Bone marrow (tissue), 2 donors: ENCODE results near the gene MAP4K1.
A peak's percentile ranks its signal among the peaks of the same experiment; 100 is the strongest.

Source experiments
- DNase-seq, 2 donors: peaks; one replicate each; lab custom pipeline; 2025; lab: John Stamatoyannopoulos, UW

Gene MAP4K1

DNA sequence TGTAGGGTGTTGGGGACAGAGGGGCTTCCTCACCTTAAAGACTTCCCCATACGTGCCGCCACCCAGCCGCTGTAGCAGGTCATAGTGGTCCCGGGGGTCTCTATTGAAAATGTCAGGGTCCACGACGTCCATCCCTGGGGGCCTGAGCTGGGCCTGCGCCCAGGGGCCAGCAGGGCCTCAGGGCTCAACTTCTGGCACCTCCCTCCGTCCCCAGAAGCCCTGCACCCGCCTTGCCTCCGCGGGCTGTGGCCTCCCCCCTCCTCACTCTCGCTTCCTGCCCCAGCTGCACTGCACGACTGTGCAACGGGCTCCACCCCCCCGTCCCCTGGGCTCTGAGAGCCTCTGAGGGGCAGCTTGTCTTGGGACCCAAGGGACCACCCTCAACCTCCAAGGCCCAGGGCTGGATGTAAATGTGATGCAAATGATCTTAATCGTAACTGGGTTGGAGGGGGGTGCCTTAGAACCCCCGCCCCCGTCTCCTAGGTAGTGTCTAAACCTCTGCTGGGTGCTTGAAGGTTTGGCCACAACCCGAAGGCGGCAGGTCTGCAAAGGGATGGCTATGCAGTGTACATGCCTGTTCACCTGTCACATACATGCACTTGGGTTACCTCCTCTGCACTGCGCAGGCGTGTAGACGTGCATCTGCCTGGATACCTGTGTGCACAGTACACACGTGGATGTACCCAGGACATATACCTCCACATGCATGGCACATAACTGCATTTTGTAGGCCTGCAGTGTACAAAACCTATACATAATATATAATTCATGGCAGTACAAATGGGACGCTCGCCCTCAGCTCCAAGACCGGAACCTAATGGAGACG is at the start of gene MAP4K1:
Gene MAP4K1 (minus strand): TSS at position 190 of the 826 bp plus-strand sequence. CDS start 58 bp downstream, at position 132.
- peak in 1 of 2 donors; percentile 44 for DNase-seq

DNA sequence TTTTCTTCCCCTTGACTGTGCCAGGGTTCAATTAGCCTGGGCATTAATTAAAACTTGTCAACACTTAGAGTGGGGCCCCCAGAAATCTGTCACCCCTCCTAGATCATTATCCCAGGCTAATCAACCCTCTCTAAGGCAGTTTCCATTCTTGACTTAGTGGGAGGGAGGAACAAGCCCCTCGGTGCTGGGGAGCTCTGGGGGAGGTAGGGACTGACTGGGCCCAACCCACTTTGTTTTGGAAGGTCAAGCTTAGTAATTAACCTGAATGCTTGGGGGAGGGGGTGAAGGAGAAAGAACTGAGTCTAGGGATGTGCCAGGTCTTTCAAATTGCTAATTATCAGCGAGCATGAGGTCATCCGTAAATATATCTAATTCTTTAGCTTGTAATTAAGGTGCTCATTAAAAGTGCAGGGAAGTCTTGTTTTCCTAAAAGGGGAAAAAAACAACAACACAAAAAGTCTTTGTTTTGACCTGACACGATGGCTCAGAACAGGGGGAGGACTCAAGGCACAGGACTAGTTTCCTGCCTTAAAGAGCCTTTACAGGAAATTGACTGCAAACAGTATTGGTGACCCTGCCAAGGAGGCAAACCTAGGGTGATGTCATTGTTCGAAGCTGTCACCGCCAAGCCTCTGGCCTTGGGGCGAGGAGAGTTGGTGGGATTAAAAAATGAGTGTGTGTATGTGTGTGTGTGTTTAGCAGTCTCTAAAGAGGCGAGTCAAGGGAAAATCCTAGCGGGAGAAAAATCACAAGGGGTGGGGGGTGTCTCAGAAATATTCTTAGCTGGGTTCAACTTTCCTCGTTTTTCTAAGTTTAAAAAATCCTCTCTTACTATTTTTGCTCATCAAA is 49.1 kb upstream of the MAP4K1 start:
- DNase-seq, result peak in 1 of 2 donors; percentile 38

DNA sequence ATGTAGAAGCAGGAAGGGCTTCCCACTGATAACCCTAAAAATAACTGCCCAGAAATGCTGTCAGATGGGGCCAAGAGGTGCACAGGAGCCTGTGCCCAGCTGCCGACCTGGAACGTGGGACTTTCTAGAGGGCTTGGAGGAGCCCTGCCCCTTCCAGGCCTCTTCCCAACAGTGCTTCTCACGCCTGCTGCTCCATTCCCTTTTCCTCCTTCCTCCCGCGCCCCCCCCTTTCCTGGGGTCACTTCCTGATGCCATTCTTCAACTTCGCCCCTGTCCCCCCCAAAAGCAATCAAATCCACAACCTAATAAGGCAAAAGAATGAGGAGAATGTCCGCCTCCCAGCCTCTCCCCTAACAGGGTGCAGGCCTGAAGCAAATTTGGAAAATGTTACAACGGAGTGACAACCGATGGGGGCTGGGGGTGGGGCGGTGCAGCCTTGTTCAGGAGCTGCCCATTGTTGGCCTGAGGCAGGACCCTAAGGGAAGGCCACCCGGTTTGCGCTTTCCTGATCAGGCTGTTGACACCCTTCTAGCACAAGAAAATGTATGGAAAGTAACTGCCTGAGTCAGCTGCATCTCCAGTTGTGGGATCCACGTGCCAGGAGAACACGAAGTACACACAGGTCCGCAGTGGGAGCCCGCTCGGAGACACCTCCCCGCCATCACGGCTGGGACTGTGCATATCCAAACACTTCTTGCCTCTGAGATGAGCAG is 48.4 kb upstream of the MAP4K1 start:
- no peak for DNase-seq

DNA sequence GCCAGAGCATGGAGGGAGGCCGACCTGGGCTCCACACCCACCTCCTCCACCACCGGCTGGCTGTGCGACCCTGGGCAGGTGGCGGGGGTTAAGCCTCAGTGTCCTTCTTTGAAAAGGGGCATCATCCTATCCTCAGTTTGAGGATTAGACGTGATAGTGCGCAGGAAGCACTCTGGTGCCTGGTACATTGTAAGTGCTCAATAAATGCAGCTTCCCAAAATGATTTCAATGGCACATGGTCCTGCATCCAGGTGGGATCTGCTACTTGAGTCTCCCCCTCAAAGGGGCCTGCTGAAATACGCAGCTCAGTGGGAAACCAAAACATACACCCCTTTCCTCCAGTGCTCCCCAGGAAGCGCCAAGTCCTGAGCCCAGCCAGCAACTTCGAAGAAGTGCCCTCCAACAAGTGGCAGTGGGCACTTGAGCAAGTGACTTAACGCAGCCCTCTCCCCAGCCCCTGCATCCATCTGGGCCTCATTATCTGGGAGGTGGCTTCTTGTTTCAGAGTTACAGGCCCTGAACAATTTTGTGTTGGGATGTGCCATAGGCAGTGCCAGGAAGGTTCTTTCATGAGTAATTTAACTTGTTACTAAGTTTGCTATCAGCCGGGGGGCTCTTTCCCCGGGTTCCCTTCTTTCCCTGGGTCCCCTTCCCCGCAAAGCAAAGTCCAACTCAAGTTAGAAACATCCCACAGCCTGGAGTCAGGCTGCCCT is 47.6 kb upstream of the MAP4K1 start:
- DNase-seq, result no peak

DNA sequence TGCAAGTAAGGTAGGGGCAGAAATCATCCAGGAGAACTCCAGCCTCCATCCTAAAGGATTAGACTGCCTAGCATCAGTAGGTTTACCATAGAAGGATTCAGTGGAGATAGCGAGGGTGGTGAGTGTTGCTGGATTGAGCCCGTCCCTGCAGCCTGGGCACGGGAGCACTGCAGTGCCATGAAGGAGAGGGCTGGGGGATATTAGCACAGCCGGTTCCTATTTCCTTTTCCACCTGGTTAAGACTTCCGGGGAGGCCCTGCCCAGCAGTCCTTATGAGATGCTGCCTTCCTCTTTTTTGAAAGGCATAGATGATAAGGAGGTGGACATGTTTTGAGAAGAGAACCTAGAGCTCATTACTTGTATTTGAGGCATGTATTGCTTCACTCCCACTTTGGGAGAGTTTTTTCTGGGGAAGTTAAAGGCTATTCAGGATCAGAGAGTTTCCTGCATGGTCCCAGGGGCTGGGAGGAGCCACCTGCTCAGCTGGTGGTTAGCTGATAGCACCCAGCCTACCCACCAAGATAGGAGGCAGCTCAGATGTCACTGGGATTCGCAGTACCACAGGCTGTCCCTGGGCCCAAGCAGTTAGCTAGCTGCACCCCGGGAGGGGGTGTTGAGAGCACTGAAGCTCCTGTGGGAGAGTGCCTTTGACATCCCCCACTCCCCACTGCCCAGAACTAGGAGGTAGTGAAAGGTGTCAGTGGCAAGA is 46.9 kb upstream of the MAP4K1 start:
- no peak for DNase-seq

DNA sequence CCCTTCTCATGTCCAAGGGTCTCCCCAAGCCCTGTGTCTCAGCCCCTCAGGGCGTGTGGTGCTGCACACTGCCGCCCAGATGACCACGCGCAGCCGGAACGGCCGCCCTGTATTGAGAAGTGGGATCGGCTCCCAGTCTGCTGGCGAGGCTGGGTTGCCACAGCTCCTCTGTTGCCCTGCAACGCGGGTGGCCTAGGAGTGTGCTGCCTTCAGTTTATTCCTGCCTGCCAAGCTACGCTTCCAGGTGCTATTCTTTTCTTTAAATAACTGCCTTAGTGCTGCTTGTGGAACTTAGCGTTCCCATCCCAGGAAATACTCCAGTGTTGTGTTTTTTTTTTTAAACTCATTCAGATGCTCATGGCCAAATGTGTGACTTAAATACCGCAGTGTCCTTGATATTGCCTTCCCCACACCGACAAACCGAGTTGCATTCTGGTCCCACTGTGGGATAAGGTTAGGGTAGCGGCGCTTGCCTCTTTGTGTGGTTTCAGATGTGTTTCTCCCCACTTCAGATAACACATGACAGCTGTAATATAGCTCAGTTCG is 46.3 kb upstream of the MAP4K1 start:
- DNase-seq, result no peak

DNA sequence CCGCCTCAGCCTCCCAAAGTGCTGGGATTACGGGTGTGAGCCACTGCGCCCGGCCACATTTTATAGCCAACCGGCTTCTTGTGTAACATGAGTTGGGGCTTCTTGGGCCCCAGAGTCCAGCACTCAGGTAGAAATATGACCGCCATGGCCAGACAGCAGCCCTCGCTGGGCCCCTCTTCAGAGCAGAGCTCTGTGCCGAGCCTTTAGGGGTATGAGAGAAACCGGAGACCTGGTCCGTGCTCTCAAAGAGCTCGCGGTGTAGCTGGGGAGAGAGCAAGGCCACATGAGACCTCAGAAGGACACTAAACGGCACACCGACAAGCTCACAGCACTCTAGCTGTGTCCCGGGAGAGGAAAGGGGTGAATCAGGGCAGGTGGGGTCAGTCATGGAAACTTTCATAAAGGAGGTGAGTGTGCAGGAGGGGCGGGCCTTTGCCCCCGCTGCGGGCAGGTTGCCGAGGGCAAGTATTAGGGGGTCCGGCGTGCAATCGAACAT is 45.5 kb upstream of the MAP4K1 start:
- no peak for DNase-seq

DNA sequence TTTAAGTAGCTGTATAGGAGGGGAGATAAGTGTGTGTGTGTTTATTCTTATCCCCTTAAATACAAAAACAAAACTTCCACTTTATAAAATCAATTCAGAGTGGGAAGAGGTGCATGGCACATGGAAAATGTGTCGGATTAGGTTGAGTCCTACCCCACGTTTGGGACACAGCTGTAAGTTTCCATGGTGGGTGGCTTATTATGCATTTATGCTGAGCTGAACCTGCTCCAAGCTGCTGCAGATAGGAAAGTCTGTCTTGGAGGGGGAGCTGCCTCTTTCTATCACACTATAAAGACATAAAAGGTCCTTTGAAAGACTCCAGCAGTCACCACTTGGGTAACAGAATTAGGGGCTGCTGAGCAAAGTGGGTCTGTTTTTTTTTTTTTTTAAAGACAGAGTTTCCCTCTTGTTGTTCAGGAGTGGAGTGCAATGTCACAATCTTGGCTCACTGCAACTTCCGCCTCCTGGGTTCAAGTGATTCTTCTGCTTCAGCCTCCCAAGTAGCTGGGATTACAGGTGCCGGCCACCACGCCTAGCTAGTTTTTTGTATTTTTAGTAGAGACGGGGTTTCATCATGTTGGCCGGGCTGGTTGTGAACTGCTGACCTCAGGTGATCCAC is 44.9 kb upstream of the MAP4K1 start:
- DNase-seq, result no peak

DNA sequence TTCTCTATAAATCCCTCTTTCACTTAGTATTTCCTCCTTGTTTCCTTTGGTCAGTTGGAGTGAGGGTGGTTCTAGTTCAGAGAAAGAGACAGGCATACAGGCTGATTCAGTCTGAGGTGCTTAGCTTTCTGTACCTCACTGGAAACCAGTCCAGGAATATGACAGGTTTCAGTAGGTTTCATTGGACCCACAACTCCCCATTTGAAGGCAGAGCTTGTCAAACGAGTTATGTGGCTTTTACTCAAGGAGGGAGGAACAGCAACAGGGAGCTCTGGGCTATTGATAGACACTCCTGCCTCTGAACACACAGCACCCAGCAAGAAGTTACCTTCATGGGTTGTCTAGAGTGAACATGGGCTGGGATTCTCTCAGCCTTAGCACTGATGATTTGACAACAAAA is 44.2 kb upstream of the MAP4K1 start:
- no peak for DNase-seq

DNA sequence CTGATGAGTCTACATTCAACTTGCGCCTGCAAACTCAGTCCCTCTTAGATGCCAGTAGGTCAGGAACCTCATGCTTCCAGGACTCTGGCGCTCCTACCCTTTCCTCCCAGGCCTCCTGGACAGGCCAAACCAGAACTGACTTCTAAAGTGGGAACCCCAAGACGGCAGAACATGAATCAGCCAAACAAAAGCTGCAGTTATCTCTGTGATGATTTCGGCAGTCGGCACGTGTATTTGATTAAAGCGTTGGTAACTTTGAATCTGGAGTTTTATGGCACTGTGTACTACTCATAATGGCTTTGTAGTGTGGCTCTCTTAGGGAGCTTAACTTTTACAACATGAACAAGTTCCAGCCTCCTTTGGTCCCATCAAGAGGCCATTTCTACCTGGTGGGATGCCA is 43.4 kb upstream of the MAP4K1 start:
- no peak for DNase-seq

DNA sequence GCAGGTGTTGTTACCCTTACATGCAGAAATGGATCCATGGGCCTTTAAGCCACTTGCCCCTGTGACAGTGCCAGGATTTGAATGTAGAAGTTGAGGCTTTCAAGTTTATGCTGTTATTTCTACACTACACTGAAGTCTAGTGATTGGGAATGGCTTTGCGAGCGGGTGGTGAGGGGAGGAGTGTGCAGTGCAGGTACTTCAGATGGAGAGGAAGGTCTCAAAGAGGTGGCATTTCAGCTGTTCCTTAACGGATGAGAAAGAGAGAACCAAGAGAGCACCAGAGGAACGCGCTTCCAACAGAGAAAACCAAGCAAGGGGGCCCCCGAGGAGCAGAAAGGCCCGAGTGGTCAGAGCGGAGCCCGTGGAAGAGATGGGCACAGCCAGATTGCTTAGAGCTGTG is 43.0 kb upstream of the MAP4K1 start:
- no peak for DNase-seq

DNA sequence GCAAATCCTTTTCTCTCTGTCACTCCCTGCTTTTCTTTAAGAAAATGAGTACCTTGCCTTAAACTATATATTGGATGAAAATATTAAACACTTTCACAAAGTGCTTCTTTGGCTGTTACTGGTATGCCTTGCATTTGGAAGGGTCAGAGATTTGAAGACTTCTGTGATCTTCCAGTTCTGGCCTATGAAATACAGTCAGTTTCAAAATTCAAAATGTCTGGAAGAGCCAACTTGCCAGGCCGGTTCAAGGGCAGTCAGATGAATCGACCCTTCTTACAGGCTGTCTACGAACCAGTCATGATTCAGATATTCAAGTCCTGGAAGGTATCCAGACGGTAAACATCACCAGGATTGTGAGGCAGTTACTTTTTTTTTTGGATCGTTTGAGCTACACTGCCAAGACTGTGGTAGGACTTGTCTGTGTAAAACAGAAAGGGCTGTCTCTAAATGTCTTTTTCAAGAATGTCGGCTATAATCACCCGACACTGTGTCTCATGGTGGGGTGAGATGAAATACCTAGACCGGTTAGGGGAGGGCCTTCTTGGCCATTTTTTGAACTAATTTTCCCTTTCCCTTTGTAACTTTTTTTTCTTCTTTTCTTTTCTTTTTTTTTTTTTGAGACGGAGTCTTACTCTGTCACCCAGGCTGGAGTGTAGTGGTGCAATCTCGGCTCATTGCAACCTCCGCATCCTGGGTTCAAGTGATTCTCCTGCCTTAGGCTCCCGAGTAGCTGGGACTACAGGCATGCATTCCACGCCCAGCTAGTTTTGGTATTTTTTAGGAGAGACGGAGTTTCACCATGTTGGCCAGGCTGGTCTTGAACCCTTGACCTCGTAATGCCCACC is 40.9 kb upstream of the MAP4K1 start:
- no peak for DNase-seq

DNA sequence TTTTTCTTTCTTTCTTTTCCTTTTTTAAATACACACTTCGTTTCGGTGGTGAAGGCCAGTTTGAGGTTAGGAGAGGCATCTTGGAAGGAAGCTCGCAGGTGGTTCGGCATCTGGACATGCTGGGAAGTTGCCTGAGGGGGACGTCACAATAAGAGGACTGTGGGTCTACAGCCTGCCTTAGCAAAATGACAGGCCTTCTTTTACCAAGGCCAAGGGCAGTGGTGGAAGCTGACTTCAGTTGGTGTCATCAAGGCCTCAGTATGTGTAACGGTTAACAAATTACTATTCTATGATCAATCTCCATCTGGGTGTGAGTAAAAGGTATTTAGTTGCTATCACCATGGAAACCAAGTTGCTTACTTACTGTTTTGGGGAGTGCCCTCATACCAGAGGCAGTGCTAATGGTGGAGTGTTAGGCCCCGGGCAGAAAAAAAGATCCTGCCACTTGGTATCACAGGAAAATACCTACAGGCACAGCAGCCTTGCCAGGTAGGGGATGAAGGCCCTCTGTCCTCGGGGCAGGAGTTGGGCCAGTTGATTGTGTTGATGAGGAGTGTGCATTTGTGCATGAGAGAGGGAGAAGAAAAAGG is 40.0 kb upstream of the MAP4K1 start:
- DNase-seq, result no peak

DNA sequence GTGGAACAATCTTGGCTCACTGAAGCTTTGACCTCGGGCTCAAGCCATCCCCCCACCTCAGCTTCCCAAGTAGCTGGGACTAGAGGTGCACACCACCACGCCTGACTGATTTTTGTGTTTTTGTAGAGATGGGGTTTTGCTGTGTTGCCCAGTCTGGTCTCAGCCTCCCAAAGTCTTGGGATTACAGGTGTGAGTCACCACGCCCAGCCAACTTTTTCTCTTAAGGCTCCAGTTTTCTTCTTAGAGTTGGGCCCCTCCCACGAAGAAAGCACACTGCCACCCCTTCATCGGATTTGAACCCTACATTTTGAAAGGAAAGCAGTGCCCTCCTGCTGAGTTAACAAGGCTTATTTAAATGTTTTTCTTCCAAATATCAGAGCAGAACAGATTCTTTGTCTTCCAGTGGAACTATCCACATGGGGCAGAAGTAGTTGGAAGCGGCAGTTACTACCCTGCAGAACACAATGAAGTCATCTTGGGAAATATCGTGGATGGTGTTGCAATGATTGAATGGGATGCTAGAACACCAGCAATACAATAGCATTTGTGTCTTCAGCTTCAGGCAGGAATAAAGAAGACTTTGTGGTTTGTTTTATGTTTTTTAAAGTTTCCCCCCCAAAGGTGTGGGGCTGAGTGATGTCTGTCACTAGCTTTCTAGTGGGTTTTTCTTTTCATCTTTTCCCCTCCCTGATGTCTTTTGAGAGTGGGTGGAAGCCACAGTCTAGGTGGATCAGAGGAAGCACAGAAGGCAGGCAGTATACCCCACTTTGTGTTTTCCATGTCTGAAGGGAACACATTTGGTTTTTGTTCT is 38.6 kb upstream of the MAP4K1 start:
- DNase-seq, result no peak

DNA sequence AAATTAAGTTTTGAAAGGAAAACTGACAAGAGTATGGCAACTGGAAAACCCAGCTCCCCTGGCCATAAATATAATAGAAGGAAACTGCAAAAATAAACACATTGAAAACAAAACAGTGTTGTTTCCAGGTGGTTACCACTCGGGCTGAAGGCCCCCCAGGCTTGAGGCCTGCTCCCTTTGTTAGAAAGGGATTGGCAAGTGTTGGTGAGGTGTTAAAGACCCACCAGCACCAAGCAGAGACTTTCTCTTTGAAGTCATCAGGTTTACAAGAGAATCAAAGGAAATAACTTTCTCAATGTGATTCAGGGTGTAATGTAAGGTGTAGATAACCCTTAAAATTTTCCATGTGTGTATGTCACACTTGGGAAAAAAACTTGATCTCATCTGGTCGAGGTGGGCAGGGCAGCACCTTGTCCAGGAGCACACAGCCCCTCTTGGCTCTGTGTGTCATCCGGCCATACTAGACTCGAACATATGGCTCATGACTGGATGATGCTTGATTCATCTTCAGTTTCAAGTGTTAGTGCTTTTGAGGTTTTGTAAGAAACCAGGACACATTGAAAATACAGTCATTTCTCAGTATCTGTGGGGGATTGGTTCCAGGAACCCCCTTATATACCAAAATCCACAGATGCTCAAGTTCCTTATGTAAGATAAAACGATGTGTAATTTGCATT is 37.5 kb upstream of the MAP4K1 start:
- no peak for DNase-seq

DNA sequence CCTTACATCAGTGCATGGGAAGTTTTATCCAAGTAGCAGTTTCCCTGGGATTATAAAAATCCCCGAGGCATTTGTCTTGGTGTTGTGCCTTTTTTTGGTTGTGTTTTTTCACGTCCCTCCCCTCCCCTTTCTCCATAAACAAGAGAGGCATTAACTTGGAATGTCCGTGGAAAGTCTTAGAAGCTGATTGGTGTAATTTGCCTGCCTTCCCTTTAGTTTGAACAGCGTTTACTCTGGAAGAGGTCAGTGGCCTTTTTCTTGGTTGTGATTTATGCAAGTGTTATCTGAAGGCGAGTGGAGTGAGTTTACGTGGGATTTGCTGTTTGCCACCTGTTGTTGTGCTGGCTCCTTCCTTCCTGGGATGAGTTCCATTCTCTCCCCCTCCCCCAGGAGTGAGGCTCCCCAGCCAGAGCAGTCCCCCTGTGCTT is 36.9 kb upstream of the MAP4K1 start:
- no peak for DNase-seq

DNA sequence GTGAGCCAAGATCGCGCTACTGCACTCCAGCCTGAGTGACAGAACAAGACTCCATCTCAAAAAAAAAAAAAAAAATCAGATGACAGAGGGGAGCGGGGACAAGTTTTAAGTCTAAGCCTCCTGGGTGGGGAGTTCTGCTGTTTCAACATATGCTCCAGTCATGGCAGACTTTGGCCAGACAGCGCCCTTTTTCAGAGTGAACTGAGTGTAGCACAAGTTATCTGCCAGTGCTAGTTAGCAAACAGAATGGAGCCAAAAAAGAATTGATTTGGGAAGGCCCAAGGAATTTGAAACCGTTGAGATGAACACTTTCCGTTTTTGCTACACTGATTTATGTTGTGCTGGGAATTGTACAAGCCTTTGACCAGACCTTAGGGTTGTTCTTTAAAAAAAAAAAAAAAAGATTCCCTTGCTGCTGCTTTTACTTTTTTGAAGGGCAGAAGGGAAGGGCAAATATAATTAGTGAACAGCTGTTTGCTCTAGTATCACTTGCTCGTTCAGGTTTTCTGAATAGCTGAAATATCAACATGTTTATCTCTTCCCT is 35.3 kb upstream of the MAP4K1 start:
- no peak for DNase-seq
